Suprapubic skin (tissue), 4 donors: Measurements from ENCODE around the gene HRK. TPM values are rescaled to one million over a fixed set of nuclear protein-coding genes. Genes with fewer than 3 reads are reported as not detected.

Experiments
- DNase-seq, 2 donors: peaks; one replicate each; pipeline ENCODE4 v3.0.0-alpha.2; 2019; ENCODE audit warnings: low spot score in 2 of 2
- H3K27ac ChIP-seq: fragments of 200-600 bp; sonication (generic); one replicate; pipeline ENCODE4 v1.5.1; 2019
- H3K27me3 ChIP-seq: fragments of 200-600 bp; sonication (generic); one replicate; pipeline ENCODE4 v1.5.1; 2019
- H3K36me3 ChIP-seq: fragments of 200-600 bp; sonication (generic); one replicate; pipeline ENCODE4 v1.5.1; 2019
- H3K4me1 ChIP-seq: fragments of 200-600 bp; sonication (generic); one replicate; pipeline ENCODE4 v1.5.1; 2019
- H3K4me3 ChIP-seq: fragments of 200-600 bp; sonication (generic); one replicate; pipeline ENCODE4 v1.5.1; 2019; ENCODE audit warnings: mild to moderate bottlenecking
- H3K9me3 ChIP-seq: fragments of 200-600 bp; sonication (generic); one replicate; pipeline ENCODE4 v1.5.1; 2019
- CTCF ChIP-seq, 2 donors: fragments of 200-600 bp in 1 of 2; fragments of 450-650 bp in 1 of 2; sonication (generic) in 1 of 2; IDR thresholded peaks; one replicate each; pipeline ENCODE4 v1.5.1; 2016 to 2019; ENCODE audit warnings: antibody characterized with exemption in 2 of 2, mild to moderate bottlenecking in 1 of 2, moderate library complexity in 1 of 2
- EP300 ChIP-seq: sonication (generic); formaldehyde crosslinking; IDR thresholded peaks from one replicate; pipeline ENCODE4 v1.6.1; 2017; ENCODE audit warnings: antibody characterized with exemption
- POLR2A ChIP-seq, 2 donors: fragments of 450-650 bp; IDR thresholded peaks; one replicate each; pipeline ENCODE4 v1.6.1; 2017; ENCODE audit warnings: antibody characterized with exemption in 2 of 2, mild to moderate bottlenecking in 2 of 2, moderate library complexity in 2 of 2
- POLR2AphosphoS5 ChIP-seq, 3 donors: sonication (generic); formaldehyde crosslinking; IDR thresholded peaks; one replicate each; pipeline ENCODE4 v1.6.1; 2017; ENCODE audit warnings: antibody characterized with exemption in 3 of 3
- WGBS: methylation state at CpG from one replicate; pipeline ENCODE4 v1.1.5; 2018; 5-methylcytosine and 5-hydroxymethylcytosine counted together
- total RNA-seq, 4 donors: library from RNA; depleted of rRNA; stranded (reverse); fragments of >200 nt; gene quantifications; one replicate each; pipeline ENCODE4 v1.1.0, GENCODE V29; 2016

The HRK gene
- total RNA-seq, 4 donors from 2014 or later, result not detected

GRCh38 chr12:116926283-116927243 lies 45.3 kb upstream of the HRK start:
- Histone ChIP-seq H3K27ac (no peak overlapping the region), H3K27me3 (no peaks in the 10 kb centered on the region), H3K9me3 (no peaks in the 10 kb centered on the region), H3K4me3 (no peak overlapping the region), H3K4me1 (peaks cover 4% of the 10 kb centered on the region), H3K36me3 (peaks cover 17% of the 10 kb centered on the region)
- DNase-seq, result no peak
- TF ChIP-seq POLR2A (IDR thresholded peaks at IDR 0.05) (no peak), CTCF (IDR thresholded peaks at IDR 0.05) (no peak), EP300 (no peak), POLR2AphosphoS5 (IDR thresholded peaks at IDR 0.05) (no peak)
- 82% methylated on average over 8 of the region's 8 CpGs for WGBS

GRCh38 chr12:116924558-116925453 lies 43.6 kb upstream of the HRK start:
- no peak overlapping the region for H3K27ac ChIP-seq
- H3K4me3 ChIP-seq, result no peak overlapping the region
- WGBS, result 91% methylated on average over 5 of the region's 5 CpGs
- TF ChIP-seq POLR2AphosphoS5 (IDR thresholded peaks at IDR 0.05), result no peak
- no peak for TF ChIP-seq EP300
- TF ChIP-seq CTCF (IDR thresholded peaks at IDR 0.05), result no peak
- TF ChIP-seq POLR2A (IDR thresholded peaks at IDR 0.05), result no peak
- H3K36me3 ChIP-seq, result peaks cover 12% of the 10 kb centered on the region
- H3K4me1 ChIP-seq, result peaks cover 6% of the 10 kb centered on the region
- no peak for DNase-seq
- no peaks in the 10 kb centered on the region for H3K9me3 ChIP-seq
- no peaks in the 10 kb centered on the region for H3K27me3 ChIP-seq

- no peak overlapping the region for H3K27ac ChIP-seq
- H3K36me3 ChIP-seq, result no peaks in the 10 kb centered on the region
- TF ChIP-seq CTCF (IDR thresholded peaks at IDR 0.05), result no peak
- TF ChIP-seq POLR2A (IDR thresholded peaks at IDR 0.05), result no peak
- TF ChIP-seq EP300, result no peak
- TF ChIP-seq POLR2AphosphoS5 (IDR thresholded peaks at IDR 0.05), result no peak
- H3K9me3 ChIP-seq, result no peaks in the 10 kb centered on the region
- H3K4me3 ChIP-seq, result no peak overlapping the region
- no peaks in the 10 kb centered on the region for H3K27me3 ChIP-seq
- peaks cover 11% of the 10 kb centered on the region for H3K4me1 ChIP-seq
- WGBS, result 85% methylated on average over 2 of the region's 2 CpGs
- no peak for DNase-seq
Measured at GRCh38 chr12:116922194-116922897, 41.1 kb upstream of the HRK start.

- Histone ChIP-seq H3K27ac (no peak overlapping the region), H3K4me3 (no peak overlapping the region), H3K27me3 (no peaks in the 10 kb centered on the region), H3K36me3 (no peaks in the 10 kb centered on the region), H3K9me3 (no peaks in the 10 kb centered on the region), H3K4me1 (peaks cover 11% of the 10 kb centered on the region)
- TF ChIP-seq POLR2AphosphoS5 (IDR thresholded peaks at IDR 0.05) (no peak), EP300 (no peak), POLR2A (IDR thresholded peaks at IDR 0.05) (no peak), CTCF (IDR thresholded peaks at IDR 0.05) (no peak)
- no peak for DNase-seq
- WGBS, result 75% methylated on average over 3 of the region's 3 CpGs
Measured at GRCh38 chr12:116920939-116921338, 39.7 kb upstream of the HRK start.
